GM18505 (cell line): Measurements from ENCODE around the gene LANCL1.

Experiments
- ATAC-seq: cut with Tn5 transposase; IDR thresholded peaks from one replicate; pipeline ENCODE4 v1.9.1; 2021; ENCODE audit not compliant: unreplicated experiment
- POLR2A ChIP-seq: IDR thresholded peaks from 4 replicates; pipeline ENCODE4 v1.6.1; 2011; ENCODE audit warnings: borderline replicate concordance; ENCODE audit not compliant: insufficient read depth, insufficient read length; ENCODE audit errors: extremely low read depth

LANCL1 gene, protein sequence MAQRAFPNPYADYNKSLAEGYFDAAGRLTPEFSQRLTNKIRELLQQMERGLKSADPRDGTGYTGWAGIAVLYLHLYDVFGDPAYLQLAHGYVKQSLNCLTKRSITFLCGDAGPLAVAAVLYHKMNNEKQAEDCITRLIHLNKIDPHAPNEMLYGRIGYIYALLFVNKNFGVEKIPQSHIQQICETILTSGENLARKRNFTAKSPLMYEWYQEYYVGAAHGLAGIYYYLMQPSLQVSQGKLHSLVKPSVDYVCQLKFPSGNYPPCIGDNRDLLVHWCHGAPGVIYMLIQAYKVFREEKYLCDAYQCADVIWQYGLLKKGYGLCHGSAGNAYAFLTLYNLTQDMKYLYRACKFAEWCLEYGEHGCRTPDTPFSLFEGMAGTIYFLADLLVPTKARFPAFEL

DNA sequence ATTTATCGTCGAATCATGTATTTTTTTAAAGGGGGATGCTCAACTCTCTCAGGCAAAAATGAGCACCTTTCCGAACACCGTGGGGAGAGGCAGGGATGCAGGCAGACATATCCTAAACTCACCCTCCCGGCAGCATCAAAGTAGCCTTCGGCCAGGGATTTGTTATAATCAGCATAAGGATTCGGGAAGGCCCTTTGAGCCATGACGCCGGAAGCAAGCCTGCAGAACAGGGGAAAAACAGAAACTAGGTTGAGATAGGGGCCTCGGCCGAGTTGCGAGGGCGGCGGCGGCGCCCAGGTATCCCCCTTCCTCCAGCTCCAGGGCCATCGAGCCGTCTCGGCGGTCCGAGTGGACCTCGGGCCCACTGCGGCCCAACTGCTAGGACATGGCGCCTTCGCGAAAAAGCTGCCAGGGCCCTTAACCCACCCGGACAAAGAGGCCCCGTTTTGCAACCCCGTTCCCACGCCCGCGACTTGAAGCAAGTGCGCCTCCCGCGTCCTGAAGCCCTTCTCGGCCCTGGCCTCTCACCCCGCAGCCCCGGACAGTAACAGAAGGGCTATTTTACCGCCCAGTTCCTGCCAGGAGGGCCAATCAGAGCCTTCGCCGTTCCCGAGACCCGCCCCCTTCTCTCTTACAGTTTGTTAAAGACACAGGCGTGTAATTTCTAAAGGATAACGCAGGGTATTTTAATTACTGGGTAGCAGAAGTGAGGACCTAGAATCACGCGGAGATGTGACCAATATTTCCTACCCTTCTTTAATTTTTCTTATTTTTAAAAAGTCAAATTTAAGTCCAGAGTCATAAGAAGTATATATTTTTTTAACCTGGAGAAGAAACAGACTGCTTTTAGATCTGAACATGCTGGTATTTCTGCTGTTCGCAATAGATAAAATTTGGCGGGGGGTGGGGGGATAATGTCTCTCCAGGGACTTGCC, at the start of gene LANCL1:
LANCL1 (minus strand) TSS at position 566 of the 935 bp plus-strand sequence; CDS start at position 203, 363 bp downstream.
- TF ChIP-seq POLR2A: peak; percentile 81
- ATAC-seq: peak; percentile 100

DNA sequence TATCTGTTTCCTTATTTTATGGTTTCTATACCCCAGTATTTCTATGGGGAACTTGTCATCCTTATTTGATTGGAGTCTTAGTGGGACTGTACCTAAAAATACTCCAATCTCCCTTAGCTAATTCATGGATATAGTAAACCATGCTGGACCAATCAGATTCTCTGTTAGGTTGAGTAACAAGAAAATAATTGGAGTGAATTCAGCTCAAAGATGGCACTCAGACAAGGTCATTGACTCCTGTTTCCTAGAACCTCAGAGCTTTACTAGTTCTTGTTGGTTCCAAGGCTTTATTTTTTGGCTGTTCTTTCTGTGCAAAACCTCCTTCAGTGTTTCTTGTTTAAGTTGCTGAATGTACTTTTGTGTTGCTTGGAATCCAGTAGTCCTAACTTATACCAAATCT, 48.0 kb upstream of the LANCL1 start:
- ATAC-seq: no peak
- TF ChIP-seq POLR2A: no peak

DNA sequence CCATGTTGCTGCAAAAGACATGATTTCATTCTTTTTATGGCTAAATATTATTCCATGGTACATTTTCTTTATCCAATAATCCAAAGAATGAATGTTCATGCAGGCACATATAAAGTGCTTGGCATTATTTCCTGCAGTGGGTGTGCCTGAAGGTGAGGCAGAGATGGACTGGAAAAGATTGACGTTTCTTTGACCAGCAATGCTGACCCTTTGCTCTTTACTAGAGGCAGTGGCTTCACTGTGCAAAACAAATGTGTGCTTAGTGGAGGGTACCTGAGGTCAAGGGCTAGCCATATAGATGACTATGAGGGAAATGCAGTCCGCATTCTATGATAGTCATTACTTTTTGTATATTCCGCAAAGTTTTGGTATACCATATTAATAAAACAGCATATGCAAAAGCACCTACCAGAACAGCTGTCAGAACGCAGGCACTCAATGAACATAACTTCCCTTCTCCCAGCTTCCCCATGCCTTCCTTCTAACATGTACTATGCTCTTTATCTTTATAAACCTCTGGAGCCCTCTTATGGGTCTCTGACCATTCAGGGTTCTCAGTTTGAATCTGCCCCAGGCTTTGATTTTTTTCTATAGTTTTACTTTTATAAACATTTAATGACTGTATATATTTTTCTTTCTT, 47.2 kb upstream of the LANCL1 start:
- no peak for TF ChIP-seq POLR2A
- no peak for ATAC-seq

DNA sequence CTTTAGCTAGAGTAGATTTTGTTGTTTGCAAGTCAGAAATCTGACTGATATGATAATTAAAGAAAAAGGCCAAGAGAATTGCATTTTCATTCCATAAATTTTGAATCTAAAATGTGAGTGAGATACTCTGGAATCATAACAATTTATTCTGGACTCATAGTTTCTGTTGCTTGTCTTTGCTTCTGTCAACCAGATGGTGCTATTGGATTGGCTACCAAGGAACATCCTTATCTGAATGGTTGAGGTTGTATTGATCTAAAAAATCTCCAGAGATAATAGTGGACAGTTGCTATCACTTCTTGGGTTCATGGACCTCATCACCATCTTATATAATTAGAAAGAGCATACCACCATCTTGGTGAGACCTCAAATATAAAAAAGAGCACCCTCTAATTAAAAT, 45.8 kb upstream of the LANCL1 start:
- no peak for ATAC-seq
- no peak for TF ChIP-seq POLR2A

DNA sequence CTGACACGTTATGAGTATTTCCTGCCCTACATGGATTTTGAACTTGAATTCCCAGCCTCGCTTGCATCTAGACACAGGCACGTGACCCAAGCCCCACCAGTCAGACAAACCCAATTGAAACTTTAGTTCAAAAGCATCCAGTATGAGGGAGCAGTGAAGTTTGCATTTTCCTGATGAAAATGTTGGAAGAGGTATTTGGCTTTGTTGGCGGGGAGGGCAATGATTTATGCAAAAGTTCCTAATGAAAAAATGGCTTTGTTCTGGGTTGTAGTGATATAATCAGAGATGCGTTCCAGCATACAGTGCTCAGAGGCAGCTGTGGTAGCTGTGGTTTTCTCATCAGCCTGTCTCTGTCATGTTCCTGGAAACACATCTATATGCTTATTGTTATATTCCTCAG, 43.0 kb upstream of the LANCL1 start:
- no peak for TF ChIP-seq POLR2A
- no peak for ATAC-seq

DNA sequence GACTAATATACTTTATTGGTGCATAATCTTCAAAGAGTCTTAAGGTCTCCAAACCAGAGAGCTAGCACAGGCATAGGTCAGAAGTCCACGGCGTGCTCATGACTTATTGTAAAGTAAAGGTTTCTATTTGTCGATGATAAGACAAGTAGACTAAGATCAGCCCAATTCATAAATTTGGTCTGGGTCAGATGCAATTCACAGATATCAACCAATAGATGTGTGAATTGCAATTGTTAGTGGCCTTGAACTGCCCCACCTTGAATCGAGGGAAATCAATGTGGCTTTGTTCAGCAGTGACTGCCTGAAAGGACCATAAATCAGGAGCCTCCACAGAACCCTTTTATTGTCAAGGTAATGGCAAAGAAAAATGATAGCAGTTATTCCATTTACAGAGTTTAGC, 40.7 kb upstream of the LANCL1 start:
- TF ChIP-seq POLR2A: no peak
- no peak for ATAC-seq

DNA sequence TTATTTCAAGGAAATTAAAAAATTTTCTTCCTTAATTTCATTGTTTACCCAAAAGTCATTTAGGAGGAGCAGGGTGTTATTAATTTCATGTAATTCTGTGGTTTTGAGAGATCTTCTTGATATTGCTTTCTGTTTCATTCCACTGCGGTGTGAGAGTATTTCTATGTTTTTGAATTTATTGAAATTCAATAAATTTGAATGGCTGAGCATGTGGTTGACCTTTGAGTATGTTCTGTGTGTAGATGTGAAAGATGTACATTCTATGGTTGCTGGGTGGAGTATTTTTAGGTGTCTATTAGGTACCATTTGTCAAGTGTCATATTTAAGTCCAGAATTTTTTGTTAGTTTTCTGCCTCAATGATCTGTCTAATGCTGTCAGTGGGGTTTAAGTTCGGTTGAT, 39.4 kb upstream of the LANCL1 start:
- no peak for TF ChIP-seq POLR2A
- ATAC-seq: no peak

DNA sequence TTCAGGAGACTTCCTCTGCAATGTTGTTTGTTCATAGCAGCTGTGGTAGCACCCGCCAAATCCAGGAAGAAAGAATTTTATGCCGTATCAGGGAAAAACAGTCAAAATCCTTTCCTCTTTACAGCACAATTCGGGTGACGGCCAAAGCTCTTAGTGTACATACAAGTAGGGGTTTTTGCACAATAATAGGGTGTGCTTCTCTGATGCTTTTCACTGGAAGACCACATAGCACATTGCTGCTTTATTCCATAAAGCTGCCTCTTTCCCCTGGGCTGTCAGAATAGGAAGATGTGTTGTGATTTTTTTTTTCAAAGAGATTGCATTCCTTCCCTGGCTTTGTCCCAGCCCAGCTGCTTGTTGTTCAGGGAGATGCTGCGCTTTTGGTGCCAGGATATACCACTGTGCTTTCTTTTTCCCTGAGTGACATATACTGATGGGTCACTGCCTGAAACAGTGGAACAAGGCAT, 27.2 kb upstream of the LANCL1 start:
- TF ChIP-seq POLR2A: no peak
- ATAC-seq: no peak

DNA sequence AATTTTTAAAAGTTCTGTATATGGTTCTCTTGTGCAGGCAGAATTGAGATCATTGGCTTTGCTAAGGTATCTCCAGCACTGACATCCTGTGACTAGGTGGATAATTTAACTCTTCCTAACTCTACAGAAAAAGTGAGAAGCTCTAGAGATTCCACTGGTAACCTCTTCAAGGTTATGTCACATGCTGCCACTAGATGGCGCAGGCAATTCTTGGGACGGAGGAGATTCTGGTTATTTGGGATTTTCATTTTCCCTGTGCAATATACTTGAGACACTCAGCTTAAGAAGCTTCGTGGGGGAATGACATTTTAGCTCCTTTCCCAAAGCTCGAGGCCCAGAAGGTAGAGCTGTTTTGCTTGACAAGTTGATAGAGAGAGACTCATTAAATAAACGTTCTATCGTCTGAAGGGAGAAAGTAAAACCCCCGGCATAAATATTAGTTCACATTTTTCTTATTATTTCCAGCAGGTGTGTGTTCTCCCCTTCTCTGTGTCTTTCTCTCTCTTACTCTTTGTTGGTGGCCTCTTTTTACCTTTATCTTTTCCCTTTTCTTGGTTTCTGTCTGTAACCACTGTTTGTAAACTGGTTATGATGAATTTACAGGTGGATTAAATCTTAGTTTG, 26.6 kb upstream of the LANCL1 start:
- TF ChIP-seq POLR2A: no peak
- ATAC-seq: peak; percentile 88

DNA sequence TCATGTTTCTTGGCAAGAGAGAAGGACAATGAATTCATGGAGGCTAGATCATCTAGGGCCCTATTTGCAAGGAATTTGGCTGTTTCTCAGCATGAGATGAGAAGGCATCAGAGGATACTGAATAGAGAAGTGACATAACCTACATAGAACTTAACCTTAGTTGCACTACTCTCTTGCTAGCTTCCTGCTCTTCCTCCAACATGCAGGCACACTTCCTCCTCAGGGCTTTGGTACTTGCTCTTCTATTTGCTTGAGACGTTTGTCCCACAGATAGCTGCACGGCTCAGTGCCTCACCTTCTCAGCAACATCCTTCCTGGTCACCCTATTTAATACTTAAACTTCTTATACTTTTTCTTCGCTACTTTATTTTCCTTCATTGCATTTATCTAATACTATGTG, 20.0 kb upstream of the LANCL1 start:
- ATAC-seq: peak; percentile 89
- TF ChIP-seq POLR2A: no peak

DNA sequence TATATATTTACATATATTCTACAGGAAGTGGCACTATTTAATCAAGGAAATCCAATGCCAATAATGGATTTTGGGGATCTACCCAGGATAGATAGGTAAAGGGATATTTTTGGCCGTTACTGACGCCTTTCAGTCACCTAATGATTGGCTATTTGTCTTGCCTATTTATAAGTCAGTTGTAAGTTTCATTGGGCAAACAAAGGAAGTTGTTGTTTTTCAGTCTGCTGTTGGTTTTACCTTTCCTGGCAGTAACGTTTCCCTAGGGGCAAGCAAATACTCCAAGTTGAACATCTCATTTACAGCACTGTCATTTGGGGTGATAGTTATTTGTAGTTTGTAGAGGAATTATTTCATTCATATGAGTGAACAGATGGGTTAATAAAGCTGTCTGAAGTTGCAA, 17.0 kb upstream of the LANCL1 start:
- no peak for TF ChIP-seq POLR2A
- ATAC-seq: no peak

DNA sequence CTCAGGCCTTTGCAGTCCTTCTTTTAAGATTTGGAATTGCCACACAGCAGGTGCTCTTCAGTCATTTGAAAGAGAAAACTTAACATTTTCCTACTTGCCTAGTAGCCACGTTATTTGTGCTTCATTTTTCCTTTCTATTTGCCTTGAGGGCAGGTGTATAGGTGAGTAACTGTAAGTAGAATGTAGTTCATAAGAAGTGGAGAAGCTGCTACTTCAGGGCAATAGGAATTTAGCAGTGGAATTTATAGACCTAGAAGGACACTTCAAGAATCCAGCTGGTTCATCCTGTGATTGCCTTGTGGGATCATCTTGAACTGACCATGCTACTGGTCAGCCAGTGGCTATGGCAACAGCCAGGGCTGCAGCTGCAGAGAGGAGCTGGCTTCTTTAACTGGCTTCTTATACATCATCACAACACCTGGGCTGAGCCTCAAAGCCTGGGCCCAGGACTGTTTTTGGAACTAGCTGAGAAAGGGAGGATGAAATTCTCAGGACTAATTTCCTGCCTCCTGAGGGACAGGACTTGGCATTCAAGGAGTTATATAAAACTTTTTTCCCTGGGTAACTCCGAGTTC, 5.1 kb upstream of the LANCL1 start:
- ATAC-seq: no peak

DNA sequence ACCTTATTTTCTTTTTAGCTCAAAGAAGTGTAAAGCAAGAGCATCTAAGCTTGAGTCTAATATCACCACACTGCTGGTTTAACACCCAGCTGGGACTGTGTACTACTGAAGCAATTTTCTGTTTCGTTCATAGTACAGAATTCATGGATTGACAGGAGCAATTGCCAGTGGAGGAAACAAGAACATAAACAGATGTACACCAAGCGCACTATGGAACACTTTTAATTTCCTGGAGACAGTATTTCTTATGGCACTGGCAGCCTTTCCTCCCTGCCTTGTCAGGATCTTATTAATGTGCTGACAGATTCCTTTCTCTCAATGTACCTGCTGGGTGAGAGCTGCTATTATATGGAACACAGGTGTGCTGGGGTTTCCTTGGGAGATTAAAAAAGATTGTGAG, 4.2 kb upstream of the LANCL1 start:
- ATAC-seq: no peak
- TF ChIP-seq POLR2A: no peak

More for the DNA sequence above, 5.1 kb upstream of the LANCL1 start:
- no peak for TF ChIP-seq POLR2A

DNA sequence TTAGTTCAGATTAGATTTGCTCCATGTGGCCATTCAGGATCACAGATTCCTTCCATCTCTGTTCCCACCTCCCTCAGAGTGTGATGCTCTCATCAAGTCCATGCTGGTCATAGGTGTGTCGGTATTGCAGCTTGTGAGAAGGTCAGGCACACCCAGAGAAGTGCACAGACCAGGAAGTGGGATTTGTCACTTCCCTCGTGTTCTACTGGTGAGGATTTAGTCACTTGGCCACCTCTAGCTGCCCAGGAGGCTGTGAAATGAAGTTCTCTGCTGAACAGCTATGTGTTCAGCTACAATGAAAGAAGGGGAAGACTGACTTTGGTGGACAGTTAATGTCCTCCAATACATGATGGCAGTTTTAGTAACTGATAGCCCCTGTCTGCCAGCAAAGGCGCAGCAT, 3.5 kb upstream of the LANCL1 start:
- no peak for TF ChIP-seq POLR2A
- no peak for ATAC-seq
